MV-4-11 (cell line): Measurements from ENCODE around the gene RASL12.
"Not testable (repeated sequence)": the region's sequence is repeated elsewhere in the genome, so short reads cannot be mapped to it uniquely, and the experiment has no call there.

Experiments used
- DNase-seq: peaks from one replicate; lab custom pipeline; 2025; lab: John Stamatoyannopoulos, UW

RASL12 gene, protein sequence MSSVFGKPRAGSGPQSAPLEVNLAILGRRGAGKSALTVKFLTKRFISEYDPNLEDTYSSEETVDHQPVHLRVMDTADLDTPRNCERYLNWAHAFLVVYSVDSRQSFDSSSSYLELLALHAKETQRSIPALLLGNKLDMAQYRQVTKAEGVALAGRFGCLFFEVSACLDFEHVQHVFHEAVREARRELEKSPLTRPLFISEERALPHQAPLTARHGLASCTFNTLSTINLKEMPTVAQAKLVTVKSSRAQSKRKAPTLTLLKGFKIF

DNA sequence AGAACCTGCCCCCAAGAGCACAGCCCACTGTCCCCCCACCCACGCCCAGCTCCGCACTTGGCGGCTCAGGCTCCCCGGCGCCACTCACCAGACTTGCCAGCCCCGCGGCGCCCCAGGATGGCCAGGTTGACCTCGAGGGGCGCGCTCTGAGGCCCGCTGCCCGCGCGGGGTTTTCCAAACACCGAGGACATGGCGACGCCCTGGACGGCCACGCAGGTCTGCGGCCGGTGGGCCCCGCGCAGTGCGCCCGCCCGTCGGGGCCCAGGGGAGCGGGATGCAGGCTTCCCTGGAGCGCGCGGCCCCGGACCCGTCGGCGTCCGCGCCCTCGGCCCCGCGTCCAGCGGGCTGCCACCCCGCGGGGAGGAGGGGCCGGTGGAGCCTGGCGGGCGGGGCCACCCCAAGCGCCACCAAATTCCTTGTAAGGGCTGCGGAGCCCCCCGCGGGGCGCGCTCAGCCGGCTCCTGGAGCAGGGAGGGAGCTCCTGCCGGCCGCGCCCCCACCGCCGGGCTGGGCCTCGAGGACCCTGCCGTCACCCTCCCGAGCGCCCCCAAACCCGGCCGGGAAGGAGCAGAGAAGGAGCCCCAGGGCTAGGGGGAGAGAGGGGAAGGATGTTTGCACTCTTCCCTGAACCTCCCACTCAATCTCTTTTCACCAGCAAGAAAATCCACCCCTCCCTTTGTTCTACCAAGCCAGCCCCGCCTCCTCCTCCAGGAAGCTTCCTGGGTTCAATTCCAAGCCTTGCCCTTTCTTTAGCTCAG lies at the start of gene RASL12:
RASL12 (minus strand) TSS at position 347 of the 758 bp plus-strand sequence; CDS start at position 191, 156 bp downstream.
- no peak for DNase-seq

DNA sequence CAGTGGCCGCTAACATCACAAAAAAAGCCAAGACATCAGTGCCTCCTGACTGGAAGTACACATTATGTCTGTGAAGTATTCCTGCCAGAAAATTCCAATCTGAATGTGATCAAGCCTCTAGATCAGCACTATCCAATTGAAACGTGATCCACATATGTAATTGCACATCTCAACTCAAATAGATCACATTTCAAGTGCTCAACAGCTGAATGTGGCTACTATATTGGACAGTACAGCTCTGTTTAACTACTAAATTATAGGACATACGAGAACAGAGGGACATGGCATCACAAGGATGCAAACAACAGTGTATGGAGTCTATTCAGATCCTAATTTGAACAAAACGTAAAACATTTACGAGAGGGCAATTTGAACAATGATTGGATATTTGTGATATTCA lies 47.8 kb upstream of the RASL12 start:
- DNase-seq = no peak

DNA sequence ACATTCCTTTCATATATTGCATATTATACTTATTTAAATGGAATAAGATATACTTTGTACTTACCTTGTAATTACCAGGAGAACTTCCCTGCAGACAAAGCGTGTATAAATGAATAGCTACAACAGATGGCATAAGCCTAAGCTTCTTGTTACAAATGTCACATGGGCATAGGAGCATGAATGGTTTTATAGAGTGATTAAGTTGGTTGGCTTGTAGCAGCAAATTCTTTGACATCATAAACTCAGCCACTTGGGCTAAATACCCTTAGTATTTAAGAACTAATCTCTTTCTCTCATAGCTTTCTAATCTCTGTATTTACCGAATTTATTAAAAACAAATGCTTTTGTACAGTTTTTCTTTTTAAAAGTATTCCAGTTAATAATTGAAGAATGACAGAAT lies 47.3 kb upstream of the RASL12 start, which contains the start of gene UBAP1L:
UBAP1L (minus strand) TSS at position 115 of the 400 bp plus-strand sequence. CDS start 8,985 bp downstream, outside the sequence.
- no peak for DNase-seq

DNA sequence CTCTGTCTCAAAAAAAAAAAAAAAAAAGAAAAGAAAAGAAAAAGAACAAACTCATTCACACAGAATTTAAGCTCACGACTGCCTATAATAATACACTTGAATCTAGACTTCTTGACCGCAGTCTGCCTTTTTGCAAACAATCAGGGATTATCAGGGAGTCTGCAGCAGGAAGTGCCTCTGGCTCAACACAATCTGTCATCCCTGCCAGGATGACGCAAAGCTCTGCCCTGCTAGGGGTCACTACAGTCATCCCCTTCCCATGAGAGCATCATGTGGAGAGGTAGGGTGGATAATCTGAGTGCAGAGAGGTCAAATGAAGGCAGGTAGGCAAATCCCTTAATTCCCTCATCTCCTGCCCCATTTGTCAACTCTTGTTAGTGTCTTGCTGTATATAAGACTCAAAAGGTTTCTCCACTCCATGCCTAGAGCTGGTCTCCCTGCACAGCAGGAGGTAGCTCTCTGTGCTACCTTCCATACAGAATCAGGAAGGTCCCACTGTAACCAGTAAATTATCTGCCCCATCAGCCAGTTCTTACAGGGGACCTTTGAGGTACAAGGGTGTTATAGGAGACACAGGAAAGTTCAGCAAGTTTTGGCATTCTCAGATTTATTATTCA lies 43.0 kb upstream of the RASL12 start:
- DNase-seq = no peak

DNA sequence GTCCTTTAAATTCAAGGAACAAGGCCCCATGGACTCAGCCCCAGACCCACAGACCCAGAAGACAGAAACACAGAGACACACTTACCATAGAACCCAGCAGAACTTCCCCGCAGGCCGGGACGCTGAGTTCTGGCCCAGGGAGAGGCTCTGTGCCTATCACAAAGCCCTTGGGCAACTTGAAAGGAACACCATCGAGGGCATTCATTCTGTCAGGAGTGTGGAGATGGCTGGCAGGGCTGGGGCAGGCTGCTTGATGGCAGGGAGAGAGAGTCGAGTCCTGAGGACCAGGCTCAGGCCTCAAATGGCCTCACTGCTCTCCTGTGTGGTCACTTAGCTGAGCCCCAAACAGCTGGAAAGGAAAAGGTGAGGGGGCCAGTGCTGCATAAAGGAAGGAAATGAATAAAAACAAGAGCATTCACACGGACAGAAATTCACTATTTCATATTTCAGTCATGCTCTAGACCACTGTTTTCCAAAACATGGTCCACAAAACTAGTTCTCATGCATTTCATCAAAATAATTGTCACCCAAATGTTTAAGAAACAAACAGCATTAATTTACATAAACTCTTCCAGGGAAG lies 38.3 kb upstream of the RASL12 start:
- DNase-seq = no peak

DNA sequence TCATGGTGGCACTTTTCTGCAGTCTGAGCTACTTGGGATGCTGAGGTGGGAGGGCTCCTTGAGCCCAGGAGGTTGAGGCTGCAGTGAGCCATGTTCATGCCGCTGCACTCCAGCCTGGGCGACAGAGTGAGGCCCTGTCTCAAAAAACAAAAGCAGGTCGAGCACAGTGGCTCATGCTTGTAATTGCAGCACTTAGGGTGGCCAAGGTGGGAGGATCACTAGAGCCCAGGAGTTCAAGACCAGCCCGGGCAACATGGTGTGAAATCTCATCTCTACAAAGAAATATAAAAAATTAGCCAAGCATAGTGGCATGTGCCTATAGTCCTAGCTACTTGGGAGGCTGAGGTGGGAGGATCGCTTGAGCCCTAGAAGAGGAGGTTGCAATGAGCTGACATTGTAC lies 37.2 kb upstream of the RASL12 start:
- DNase-seq = no peak

DNA sequence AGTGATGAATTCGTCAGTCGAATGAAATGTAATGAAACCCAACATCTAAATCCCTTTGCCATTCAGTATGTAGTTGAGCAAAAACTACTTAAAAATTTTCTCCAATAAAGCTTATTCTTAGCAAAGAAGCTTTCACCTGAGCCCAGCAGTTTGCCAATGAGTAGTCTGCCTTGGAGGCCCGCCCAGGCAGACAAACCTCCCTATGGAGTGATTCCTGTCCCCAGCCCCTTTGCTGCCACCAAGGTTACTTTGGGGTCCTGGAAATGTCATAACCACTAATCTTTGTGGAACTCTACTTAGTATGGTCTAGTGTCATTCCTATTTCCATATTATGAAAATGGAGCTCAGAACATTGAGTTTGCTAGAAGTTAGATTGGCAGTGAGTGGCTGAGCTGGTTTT lies 35.1 kb upstream of the RASL12 start:
- no peak for DNase-seq

DNA sequence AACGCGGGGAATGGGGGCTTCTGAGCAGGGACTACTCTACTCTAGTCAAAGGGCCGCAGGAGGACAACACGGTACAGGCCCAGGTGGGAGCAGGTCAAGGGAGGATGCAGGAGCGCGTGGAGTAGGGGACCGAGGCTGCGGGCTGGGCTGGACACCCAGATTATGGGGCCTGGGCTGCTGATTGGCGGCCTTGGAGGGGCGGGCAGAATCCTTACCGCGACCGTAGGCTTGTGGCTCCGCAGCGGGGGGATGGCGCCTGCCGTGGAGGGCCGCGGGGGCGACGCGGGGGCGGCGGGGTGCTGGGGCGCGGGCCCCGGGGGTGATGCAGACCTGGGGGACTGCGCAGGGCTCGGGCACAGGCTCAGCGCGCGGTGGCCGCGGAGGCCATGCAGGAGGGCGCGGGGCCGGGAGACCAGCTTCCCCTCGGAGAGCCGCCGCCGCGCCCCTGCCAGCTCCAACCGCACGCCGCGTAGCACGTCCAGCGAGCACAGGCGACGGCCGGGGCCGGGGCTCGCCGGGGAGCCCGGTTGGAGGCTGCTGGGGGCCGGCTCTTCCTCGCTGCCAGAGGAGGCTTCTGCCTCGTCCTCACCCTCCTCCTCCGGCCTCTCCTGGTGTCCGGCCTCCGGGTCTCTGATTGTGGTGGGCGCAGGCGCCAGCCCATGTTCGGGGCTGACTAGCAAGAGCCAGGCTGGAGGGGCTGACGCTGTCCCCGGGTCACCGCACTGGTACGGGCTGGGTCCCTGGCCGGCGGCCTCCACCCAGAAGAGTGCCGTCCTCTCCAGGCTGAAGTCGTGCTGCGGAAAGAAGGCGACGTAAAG lies 34.3 kb upstream of the RASL12 start:
- DNase-seq = no peak

DNA sequence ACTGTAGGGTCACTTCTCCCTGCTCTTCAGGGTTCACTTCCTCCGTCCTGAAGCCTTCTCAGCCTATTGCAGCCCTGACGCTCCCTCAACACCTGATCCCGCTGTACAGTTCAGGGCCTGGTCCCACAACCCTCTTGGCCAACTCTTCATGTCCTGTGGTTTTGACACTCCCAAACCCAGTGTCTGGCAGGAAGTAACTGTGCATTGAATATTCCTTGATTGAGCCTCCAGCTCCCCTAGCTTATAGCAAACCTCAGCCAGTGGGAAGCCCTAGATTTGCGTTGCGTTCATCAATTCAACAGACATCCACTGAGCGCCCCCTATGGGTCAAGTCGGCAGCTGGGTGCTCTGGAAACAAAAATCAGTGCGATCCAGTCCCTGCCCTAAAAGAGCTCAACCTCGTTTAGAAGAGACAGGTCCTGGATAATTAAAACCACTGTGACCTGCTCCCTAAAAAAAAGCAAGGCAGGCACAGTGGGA lies 33.7 kb upstream of the RASL12 start:
- DNase-seq = peak; percentile 100

DNA sequence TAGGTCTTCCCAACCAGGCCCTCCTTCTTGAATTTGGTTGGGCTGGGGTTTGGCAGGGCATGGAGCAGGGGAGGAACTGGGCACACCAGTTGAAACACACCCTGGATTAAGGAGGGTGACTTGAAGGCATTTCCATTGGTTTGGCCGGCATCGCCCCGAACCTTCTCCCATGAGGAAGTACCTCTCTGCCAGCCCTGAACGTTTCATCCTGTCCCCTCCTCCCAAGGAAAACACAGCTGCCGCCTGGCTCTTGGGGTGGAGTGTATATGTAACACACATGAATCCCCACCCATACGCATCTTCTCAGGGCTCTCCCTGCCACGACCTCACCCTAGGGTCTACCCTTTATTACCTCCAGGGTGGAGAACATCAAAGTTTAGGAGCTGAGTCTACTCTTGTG lies 32.7 kb upstream of the RASL12 start:
- no peak for DNase-seq

DNA sequence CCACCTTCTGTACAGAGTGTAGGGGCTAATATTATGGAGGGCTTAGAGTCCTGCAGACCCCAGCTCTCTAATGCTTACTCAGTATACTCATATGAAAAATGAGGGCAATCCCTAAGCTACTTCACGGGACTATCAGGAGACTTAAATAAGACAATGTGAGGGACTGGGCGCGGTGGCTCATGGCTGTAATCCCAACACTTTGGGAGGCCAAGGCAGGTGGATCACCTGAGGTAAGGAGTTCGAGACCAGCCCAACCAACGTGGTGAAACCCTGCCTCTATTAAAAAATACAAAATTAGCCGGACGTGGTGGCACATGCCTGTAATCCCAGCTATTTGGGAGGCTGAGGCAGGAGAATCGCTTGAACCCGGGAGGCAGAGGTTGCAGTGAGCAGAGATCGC lies 32.0 kb upstream of the RASL12 start:
- DNase-seq = not testable (repeated sequence)

DNA sequence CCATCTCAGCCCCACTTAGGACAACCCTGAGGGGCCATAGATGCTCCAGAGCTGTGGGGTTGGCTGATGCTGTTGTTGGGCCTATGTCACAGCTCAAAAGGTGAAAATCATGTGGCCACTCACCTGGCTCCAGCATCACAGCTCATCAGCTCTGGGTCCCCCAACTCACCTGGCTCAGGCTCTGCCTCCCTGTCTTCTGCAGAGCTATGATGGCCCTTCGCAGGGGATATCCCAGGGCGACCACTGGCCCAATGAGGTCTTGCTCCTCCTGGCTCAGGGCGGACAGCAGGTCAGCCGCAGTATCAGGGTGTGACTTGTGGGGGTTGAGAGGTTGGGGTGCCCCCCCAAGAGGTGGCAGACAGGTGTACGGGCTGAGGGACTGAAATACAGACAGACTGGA lies 31.5 kb upstream of the RASL12 start:
- no peak for DNase-seq

DNA sequence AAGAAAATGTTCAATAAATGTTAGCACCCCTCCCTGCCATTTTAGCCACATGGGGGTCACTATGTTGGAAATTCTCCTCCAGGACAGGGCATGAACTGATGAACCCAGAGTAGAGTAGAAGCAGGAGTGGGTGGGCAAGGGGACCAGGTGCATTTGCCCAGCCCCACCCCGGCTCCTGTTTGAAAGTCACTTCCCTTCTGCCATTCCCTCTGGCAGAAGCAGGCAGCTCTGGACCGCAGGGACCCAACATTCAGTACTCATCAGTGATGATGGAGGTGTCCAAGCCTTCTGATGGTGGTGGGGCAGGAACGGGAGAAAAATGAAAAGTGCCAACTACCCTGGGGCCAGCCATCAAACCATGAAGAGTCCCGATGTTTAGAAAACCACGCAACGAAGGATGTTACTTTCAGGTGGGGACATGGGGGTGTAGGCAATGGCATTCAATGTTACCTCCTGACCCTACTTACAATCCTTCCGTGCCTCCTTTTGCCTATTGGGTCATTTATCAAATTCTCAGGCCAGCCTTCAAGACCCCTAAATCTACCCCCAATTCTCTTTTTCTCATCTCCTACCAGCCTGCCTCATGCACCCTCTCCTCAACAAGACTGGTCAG lies 30.0 kb upstream of the RASL12 start:
- no peak for DNase-seq

DNA sequence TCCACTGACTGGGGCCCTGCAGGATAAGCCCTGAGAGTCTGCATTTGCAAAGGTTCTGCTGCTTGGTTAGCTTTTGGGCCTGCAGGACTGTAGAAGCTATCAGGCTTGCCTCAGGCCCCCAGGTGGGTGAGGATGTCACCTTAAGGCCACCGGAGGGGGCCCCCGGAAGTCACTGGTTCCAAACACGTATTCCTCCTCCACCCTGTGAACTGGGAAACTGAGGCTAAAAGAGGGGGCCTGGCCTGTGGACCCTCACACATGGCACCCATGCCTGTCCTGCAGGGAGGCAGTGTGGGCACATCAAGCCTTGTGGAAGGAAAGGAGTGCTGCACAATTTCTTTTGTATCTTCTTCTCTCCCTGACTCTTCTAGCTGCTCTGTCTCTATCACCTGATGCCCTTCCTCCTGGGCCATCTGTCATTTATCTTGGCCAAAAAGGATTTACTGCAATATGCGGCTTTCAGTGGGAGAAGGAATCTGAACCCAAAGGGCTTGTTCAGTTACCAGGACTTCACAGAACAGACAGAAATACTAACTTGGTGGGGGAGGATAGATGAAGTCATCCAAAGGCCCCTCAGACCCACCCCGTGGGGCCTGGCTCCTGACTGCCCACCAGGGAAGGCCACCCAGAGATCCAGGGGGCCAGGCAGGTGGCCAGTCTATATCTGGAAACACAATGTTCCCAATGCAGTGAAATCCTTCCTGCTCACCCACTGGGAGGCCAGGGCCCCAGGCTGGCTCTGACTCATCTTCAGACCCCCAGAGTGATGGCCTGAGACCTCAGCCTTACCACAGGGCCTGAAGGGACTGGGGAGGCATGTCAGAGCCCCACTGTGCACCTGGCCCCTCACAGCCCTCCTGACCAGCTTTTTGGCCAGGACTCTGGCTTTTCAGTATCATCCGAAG lies 28.9 kb upstream of the RASL12 start:
- DNase-seq = no peak

DNA sequence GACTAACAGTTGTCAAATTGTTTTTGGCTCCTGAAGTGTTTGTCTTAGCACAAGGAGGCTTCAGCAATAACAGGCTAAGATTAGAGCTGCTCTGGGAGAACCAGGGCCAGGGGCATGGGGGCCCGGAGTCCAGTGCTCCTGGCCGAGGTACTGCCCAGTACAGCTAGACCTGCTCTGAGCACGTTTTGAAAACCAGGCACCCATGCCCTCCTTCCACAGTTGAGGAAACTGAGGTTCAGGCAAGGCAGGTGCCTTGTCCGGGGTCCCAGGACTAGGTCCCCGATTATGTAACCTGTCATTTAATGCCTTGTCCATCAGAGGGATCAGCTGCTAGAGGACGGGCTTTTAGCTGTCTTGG lies 27.9 kb upstream of the RASL12 start:
- DNase-seq = no peak

DNA sequence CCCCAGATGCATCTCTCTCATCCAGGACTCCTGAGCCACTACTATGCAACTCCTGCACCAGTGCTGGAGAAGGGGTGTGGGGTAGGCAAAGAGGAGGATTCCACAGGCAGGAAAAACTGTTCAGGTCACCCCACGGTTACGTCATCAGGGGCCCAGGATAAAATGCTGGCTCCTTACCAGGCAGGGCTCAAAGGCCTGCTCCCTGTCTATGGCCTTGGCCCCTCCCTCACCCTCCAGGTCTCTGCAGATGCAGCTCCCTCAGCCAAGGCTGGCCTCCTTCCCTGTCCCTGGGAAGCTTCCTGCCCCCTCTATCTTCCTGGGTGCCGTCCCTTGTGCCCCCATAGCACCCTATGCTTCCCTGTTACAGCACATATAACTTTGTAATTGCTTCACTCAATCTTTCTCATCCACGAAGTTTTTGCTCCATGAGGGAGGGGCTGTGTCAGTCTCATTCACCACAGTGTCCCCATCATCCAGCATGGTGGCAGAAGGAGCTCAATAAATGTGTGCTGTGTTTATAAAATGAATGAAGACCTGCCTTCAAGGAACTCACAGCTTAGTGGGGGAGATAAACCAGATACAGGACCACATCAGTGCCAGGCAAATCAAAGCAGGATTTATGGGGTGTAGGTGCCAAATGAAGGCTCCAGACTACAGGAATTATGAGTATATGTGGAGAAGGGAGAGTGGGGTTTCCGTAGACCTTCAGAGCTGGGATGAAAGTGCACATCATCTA lies 27.4 kb upstream of the RASL12 start:
- DNase-seq = no peak

DNA sequence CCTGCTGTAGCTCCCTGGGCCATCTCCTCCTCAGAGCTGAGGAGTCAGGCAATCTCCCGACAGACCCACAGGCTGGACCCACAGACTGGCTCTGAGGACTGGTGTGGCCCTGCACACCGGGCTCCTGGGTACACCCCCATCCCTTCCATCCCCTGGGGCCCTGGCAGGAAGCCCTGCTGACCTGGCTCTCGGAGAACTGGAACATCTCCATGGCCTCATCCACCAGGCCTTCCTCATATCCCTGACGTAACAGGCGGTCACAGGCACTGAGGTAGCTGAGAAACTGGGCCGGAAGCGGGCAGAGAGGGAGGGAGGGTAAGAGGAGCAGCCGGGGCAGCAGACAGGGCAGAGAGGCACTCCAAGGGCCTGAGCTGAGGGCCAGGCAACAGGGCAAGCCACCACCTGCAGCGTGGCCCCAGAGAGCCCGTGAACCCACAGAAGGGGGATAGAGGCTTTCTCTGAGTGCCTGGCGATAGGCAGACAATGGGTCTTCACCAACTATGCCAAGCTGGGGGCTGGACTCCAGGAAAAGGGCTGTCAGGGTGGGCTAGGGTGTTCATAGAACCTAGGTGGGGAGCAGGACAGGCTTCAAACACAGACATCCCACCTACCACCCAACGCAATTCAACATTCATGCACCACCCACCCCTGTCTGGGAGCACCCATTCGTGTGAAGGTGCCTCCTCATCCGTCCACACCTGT lies 26.7 kb upstream of the RASL12 start:
- no peak for DNase-seq

DNA sequence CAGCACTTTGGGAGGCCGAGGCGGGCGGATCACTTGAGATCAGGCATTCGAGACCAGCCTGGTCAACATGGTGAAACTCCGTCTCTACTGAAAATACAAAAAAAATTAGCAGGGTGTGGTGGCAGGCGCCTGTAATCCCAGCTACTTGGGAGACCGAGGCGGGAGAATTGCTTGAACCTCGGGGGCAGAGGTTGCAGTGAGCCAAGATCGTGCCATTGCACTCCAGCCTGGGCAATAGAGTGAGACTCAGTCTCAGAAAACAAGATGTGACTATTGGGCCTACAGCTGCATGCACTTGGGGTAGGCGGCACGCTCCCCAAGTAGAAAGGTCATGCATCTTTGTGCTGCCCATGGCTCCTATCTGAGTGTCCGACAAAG lies 26.0 kb upstream of the RASL12 start:
- DNase-seq = not testable (repeated sequence)
